Measurements from ENCODE around the gene TTC39C. TPM values are rescaled to one million over a fixed set of nuclear protein-coding genes. Genes with fewer than 3 reads are reported as not detected.

Gene TTC39C
- total and polyA plus RNA-seq, 2 experiments from 2014 or later, result 69.4 to 136 TPM

- no peaks in the 10 kb centered on the region for H3K79me2 ChIP-seq (replicated peaks; ENCODE audit: insufficient read depth)
- TF ChIP-seq POLR2AphosphoS5 (IDR thresholded peaks at IDR 0.05; ENCODE audit: low read depth), result no peak
- TF ChIP-seq, protein P1, sequence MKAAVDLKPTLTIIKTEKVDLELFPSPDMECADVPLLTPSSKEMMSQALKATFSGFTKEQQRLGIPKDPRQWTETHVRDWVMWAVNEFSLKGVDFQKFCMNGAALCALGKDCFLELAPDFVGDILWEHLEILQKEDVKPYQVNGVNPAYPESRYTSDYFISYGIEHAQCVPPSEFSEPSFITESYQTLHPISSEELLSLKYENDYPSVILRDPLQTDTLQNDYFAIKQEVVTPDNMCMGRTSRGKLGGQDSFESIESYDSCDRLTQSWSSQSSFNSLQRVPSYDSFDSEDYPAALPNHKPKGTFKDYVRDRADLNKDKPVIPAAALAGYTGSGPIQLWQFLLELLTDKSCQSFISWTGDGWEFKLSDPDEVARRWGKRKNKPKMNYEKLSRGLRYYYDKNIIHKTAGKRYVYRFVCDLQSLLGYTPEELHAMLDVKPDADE (IDR thresholded peaks at IDR 0.05), result no peak
- TF ChIP-seq CREB1 (CRISPR knock-in tag; IDR thresholded peaks at IDR 0.05; ENCODE audit: low read depth), result no peak
- TF ChIP-seq JUNB (IDR thresholded peaks at IDR 0.05; ENCODE audit: unreplicated experiment), result no peak
- no peak for TF ChIP-seq ZNF114 (CRISPR knock-in tag; IDR thresholded peaks at IDR 0.05)
- no peak for TF ChIP-seq EZH2 (IDR thresholded peaks at IDR 0.05; ENCODE audit: low read depth, unreplicated experiment)
- no peak for TF ChIP-seq NANOG (IDR thresholded peaks at IDR 0.05; ENCODE audit: borderline replicate concordance)
- TF ChIP-seq, protein P2, sequence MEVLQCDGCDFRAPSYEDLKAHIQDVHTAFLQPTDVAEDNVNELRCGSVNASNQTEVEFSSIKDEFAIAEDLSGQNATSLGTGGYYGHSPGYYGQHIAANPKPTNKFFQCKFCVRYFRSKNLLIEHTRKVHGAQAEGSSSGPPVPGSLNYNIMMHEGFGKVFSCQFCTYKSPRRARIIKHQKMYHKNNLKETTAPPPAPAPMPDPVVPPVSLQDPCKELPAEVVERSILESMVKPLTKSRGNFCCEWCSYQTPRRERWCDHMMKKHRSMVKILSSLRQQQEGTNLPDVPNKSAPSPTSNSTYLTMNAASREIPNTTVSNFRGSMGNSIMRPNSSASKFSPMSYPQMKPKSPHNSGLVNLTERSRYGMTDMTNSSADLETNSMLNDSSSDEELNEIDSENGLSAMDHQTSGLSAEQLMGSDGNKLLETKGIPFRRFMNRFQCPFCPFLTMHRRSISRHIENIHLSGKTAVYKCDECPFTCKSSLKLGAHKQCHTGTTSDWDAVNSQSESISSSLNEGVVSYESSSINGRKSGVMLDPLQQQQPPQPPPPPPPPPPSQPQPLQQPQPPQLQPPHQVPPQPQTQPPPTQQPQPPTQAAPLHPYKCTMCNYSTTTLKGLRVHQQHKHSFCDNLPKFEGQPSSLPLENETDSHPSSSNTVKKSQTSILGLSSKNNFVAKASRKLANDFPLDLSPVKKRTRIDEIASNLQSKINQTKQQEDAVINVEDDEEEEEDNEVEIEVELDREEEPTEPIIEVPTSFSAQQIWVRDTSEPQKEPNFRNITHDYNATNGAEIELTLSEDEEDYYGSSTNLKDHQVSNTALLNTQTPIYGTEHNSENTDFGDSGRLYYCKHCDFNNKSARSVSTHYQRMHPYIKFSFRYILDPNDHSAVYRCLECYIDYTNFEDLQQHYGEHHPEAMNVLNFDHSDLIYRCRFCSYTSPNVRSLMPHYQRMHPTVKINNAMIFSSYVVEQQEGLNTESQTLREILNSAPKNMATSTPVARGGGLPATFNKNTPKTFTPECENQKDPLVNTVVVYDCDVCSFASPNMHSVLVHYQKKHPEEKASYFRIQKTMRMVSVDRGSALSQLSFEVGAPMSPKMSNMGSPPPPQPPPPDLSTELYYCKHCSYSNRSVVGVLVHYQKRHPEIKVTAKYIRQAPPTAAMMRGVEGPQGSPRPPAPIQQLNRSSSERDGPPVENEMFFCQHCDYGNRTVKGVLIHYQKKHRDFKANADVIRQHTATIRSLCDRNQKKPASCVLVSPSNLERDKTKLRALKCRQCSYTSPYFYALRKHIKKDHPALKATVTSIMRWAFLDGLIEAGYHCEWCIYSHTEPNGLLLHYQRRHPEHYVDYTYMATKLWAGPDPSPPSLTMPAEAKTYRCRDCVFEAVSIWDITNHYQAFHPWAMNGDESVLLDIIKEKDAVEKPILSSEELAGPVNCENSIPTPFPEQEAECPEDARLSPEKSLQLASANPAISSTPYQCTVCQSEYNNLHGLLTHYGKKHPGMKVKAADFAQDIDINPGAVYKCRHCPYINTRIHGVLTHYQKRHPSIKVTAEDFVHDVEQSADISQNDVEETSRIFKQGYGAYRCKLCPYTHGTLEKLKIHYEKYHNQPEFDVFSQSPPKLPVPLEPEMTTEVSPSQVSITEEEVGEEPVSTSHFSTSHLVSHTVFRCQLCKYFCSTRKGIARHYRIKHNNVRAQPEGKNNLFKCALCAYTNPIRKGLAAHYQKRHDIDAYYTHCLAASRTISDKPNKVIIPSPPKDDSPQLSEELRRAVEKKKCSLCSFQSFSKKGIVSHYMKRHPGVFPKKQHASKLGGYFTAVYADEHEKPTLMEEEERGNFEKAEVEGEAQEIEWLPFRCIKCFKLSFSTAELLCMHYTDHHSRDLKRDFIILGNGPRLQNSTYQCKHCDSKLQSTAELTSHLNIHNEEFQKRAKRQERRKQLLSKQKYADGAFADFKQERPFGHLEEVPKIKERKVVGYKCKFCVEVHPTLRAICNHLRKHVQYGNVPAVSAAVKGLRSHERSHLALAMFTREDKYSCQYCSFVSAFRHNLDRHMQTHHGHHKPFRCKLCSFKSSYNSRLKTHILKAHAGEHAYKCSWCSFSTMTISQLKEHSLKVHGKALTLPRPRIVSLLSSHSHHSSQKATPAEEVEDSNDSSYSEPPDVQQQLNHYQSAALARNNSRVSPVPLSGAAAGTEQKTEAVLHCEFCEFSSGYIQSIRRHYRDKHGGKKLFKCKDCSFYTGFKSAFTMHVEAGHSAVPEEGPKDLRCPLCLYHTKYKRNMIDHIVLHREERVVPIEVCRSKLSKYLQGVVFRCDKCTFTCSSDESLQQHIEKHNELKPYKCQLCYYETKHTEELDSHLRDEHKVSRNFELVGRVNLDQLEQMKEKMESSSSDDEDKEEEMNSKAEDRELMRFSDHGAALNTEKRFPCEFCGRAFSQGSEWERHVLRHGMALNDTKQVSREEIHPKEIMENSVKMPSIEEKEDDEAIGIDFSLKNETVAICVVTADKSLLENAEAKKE (CRISPR knock-in tag; IDR thresholded peaks at IDR 0.05), result no peak
- no peak for TF ChIP-seq CTCF (conservative IDR thresholded peaks at IDR 0.05; ENCODE audit: low read depth in 2 of 2)
- no peak for TF ChIP-seq STAT1 (IDR thresholded peaks at IDR 0.05; ENCODE audit: unreplicated experiment)
- no peak for TF ChIP-seq ZNF331 (CRISPR knock-in tag; IDR thresholded peaks at IDR 0.05; ENCODE audit: low read depth)
- no peak for TF ChIP-seq EZH2phosphoT487 (IDR thresholded peaks at IDR 0.05; ENCODE audit: unreplicated experiment)
- no peak overlapping the region for H3K27ac ChIP-seq (ENCODE audit: low read depth)
- Mint-ChIP-seq H3K4me1 (peaks cover 6% of the 10 kb centered on the region; the same call in 2 of the 3 replicates), H3K27ac (no peak overlapping the region), H3K36me3 (ENCODE audit: low read depth) (no peaks in the 10 kb centered on the region), H3K9me3 (no peaks in the 10 kb centered on the region), H3K27me3 (ENCODE audit: insufficient read depth, low read depth, poor library complexity) (no peaks in the 10 kb centered on the region), H3K4me3 (no peak overlapping the region)
- no peaks in the 10 kb centered on the region for H3K27me3 ChIP-seq (ENCODE audit: insufficient read depth)
- H3K4me2 ChIP-seq, result no peak overlapping the region
- H3K4me1 ChIP-seq (ENCODE audit: insufficient read depth), result peaks cover 9% of the 10 kb centered on the region; the same call in 1 of the 2 replicates
- H4K20me1 ChIP-seq (replicated peaks; ENCODE audit: insufficient read depth), result no peaks in the 10 kb centered on the region
- no peak for ATAC-seq
- H3K9me2 ChIP-seq (ENCODE audit: insufficient read depth), result peaks cover 11% of the 10 kb centered on the region; the same call in 1 of the 2 replicates
- H3F3A ChIP-seq (replicated peaks; ENCODE audit: low read depth), result no peaks in the 10 kb centered on the region; the same call in 1 of the 2 replicates
- H2AFZ ChIP-seq, result peak overlapping the region; percentile 66
- H3K36me3 ChIP-seq (ENCODE audit: insufficient read depth), result no peaks in the 10 kb centered on the region
- no peak for DNase-seq (ENCODE audit: low spot score)
- no peak overlapping the region for H3K4me3 ChIP-seq
Observed at GRCh38 chr18:23998018-23998417, 16.5 kb upstream of the TTC39C start.

All from GM23338 (cell line).